OCI-LY7 (cell line): ENCODE measurements around the gene AGO1.

Experiments used
- CTCF ChIP-seq: fragments of 200-600 bp; sonication (generic); conservative IDR thresholded peaks from 2 replicates; pipeline ENCODE4 v1.5.1; 2014; ENCODE audit warnings: mild to moderate bottlenecking, antibody characterized with exemption, low read length, moderate library complexity, mixed read lengths
- EZH2phosphoT487 ChIP-seq: fragments of 200-600 bp; sonication (generic); IDR thresholded peaks from 2 replicates; pipeline ENCODE4 v1.6.1; 2018; ENCODE audit warnings: low read depth, borderline replicate concordance, mild to moderate bottlenecking, mixed run types, antibody characterized with exemption, low read length, moderate library complexity, mixed read lengths

- TF ChIP-seq CTCF (no peak), EZH2phosphoT487 (no peak)
These were observed 76.3 kb downstream of the AGO1 start for GRCh38 chr1:35959304-35959703.
